Activated naive CD8-positive, alpha-beta T cell (primary cell): ENCODE data around the gene CCDC33.

Source experiments
- H3K27ac Mint-ChIP-seq: one replicate; pipeline ENCODE4 v1.8.0; 2021; ENCODE audit warnings: mixed read lengths
- H3K27me3 Mint-ChIP-seq: one replicate; pipeline ENCODE4 v1.8.0; 2021; ENCODE audit warnings: mixed read lengths
- H3K36me3 Mint-ChIP-seq: one replicate; pipeline ENCODE4 v1.8.0; 2021; ENCODE audit warnings: mixed read lengths
- H3K4me1 Mint-ChIP-seq: one replicate; pipeline ENCODE4 v1.8.0; 2021; ENCODE audit warnings: low read depth, mixed read lengths
- H3K4me3 Mint-ChIP-seq: one replicate; pipeline ENCODE4 v1.8.0; 2021; ENCODE audit warnings: mild to moderate bottlenecking, mixed read lengths
- H3K9me3 Mint-ChIP-seq: one replicate; pipeline ENCODE4 v1.8.0; 2021; ENCODE audit warnings: low read depth, mixed read lengths

The CCDC33 gene

DNA sequence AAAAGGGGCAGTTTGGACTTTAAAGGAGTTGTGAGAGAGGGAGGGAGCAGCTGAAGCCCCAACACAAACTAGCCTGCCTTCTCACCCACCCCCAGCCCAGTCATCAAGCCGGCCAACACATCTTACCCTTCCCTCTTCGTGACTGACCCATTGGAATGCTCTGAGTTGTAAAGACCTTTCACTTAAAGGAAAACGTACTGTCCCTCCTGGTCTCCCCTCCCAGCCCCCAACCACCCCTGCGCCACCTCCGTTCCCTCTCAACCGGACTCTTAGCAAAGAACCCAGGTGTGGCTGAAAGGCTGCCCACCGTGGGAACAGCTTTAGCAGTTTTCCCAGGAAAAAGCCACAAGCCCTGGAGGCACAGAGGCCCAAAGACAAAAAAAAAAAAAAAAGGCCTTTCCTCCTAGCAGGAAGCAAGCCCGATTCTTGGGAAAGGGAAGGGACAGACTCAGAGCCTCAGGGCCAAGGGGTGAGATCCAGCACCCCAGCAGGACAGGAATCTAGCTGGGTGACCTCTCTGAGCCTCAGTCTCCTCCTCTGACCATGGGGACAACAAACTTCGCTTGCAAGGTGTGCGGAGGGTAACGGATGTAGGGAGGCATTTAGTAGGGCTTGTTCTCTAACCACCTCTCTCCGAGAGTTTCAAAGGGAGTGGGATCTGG lies 128.9 kb downstream of the CCDC33 start:
- Mint-ChIP-seq H3K9me3 (no peaks in the 10 kb centered on the region), H3K27me3 (peaks cover 4% of the 10 kb centered on the region), H3K4me1 (peaks cover 3% of the 10 kb centered on the region), H3K27ac (no peak overlapping the region), H3K36me3 (no peaks in the 10 kb centered on the region), H3K4me3 (peak overlapping the region; percentile 75)

GRCh38 chr15:74365598-74366445 lies 129.7 kb downstream of the CCDC33 start:
- Mint-ChIP-seq H3K9me3 (no peaks in the 10 kb centered on the region), H3K27ac (no peak overlapping the region), H3K4me3 (peak overlapping the region; percentile 75), H3K4me1 (peaks cover 3% of the 10 kb centered on the region), H3K36me3 (no peaks in the 10 kb centered on the region), H3K27me3 (peaks cover 6% of the 10 kb centered on the region)

- no peaks in the 10 kb centered on the region for H3K9me3 Mint-ChIP-seq
- peaks cover 3% of the 10 kb centered on the region for H3K4me1 Mint-ChIP-seq
- no peak within 1 kb of the TSS for H3K27ac Mint-ChIP-seq
- peaks cover 6% of the 10 kb centered on the region for H3K27me3 Mint-ChIP-seq
- no peaks in the 10 kb centered on the region for H3K36me3 Mint-ChIP-seq
- H3K4me3 Mint-ChIP-seq = peak within 1 kb of the TSS; percentile 38
Measured at GRCh38 chr15:74367296-74367854, 131.2 kb downstream of the CCDC33 start, which contains the start of gene CYP11A1. TSS of gene CYP11A1 (minus strand) at chr15:74367646. CDS start at chr15:74367585, 61 bp downstream.

GRCh38 chr15:74368121-74368520 lies 132.0 kb downstream of the CCDC33 start:
- H3K27ac Mint-ChIP-seq = no peak overlapping the region
- H3K36me3 Mint-ChIP-seq = no peaks in the 10 kb centered on the region
- no peak overlapping the region for H3K4me3 Mint-ChIP-seq
- peaks cover 6% of the 10 kb centered on the region for H3K27me3 Mint-ChIP-seq
- peaks cover 3% of the 10 kb centered on the region for H3K4me1 Mint-ChIP-seq
- no peaks in the 10 kb centered on the region for H3K9me3 Mint-ChIP-seq

DNA sequence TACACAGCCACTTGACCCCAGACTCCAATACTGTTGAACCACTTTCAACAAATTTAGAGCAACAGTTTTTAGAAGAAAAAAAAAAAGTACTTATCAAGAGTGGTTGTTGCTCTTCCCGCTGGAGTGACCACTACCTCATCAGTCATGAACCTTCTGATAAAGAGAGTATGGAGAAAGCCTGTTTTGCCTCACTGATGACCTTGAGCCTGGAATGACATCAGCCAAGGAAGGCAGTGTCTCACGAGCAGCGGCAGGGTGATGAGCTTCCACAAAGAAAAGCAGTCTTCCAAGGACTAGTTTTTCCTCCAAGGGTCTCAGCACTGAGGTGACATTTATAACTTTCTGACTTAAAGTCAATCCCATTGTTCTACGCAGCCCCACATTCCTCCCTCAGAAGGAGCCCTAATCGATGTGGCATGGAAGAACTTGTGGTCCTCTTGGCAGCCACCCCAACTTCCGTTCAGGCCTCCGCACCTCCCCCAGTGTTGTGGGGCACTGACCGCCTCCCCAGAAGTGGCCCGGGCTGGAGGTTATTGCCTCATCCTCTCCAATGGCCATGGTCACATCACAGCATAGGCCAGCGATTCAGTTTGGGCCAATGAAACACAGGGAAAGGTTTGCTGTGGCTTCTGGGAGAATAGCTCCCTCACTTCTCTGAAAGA lies 133.1 kb downstream of the CCDC33 start:
- Mint-ChIP-seq H3K27ac (no peak overlapping the region), H3K4me1 (peaks cover 5% of the 10 kb centered on the region), H3K36me3 (no peaks in the 10 kb centered on the region), H3K27me3 (peaks cover 6% of the 10 kb centered on the region), H3K9me3 (no peaks in the 10 kb centered on the region), H3K4me3 (no peak overlapping the region)

DNA sequence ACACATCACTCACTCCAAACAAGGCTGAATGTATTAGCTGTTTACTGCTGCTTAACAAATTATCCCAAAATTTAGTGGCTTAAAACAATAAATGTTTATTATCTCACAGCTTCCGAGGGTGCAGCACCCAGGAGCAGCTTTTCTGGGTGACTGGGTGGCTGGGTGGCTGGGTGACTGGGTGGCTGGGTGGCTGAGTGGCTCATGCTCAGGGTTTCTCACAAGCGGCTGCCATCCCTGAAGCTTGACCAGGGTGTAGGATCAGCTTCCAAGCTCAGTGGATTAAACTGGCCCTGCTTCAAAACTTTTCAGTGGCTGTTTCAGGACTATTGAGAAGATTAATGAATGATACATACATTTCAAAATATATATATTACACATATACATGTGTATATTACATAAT lies 133.6 kb downstream of the CCDC33 start:
- H3K27ac Mint-ChIP-seq = no peak overlapping the region
- peaks cover 6% of the 10 kb centered on the region for H3K27me3 Mint-ChIP-seq
- H3K36me3 Mint-ChIP-seq = no peaks in the 10 kb centered on the region
- peaks cover 10% of the 10 kb centered on the region for H3K4me1 Mint-ChIP-seq
- H3K4me3 Mint-ChIP-seq = no peak overlapping the region
- H3K9me3 Mint-ChIP-seq = no peaks in the 10 kb centered on the region

- H3K9me3 Mint-ChIP-seq = no peaks in the 10 kb centered on the region
- peaks cover 6% of the 10 kb centered on the region for H3K27me3 Mint-ChIP-seq
- H3K36me3 Mint-ChIP-seq = no peaks in the 10 kb centered on the region
- no peak overlapping the region for H3K4me3 Mint-ChIP-seq
- peaks cover 13% of the 10 kb centered on the region for H3K4me1 Mint-ChIP-seq
- H3K27ac Mint-ChIP-seq = no peak overlapping the region
Measured at GRCh38 chr15:74370471-74370870, 134.3 kb downstream of the CCDC33 start.

DNA sequence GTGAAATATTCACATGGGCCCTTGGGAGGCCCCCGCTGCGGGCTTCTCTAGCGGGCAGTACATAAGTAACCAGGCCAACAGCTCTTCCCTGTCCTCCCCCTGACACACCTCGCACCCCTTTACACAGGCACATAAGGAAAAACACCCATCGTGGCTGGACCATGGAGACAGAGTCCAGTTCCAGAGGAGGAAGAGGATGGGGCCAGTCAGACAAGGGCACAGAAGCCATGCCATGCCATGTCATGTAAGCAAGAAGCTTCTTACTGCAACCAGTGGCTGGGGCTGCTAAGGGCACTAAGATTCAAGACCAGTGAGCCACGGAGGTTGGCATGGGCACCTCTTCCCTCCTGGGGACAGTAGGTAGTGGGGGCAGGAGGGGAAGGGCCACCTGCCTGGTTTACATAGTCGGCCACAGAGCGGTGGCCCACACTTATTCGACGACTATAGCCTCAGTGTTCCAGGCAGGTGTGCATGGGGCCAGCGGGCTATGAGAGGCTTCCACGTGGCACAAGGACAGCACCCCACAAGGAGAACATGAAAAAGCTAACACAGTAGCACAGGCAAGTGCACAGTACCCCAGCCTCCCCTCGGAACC lies 137.0 kb downstream of the CCDC33 start:
- no peak overlapping the region for H3K27ac Mint-ChIP-seq

DNA sequence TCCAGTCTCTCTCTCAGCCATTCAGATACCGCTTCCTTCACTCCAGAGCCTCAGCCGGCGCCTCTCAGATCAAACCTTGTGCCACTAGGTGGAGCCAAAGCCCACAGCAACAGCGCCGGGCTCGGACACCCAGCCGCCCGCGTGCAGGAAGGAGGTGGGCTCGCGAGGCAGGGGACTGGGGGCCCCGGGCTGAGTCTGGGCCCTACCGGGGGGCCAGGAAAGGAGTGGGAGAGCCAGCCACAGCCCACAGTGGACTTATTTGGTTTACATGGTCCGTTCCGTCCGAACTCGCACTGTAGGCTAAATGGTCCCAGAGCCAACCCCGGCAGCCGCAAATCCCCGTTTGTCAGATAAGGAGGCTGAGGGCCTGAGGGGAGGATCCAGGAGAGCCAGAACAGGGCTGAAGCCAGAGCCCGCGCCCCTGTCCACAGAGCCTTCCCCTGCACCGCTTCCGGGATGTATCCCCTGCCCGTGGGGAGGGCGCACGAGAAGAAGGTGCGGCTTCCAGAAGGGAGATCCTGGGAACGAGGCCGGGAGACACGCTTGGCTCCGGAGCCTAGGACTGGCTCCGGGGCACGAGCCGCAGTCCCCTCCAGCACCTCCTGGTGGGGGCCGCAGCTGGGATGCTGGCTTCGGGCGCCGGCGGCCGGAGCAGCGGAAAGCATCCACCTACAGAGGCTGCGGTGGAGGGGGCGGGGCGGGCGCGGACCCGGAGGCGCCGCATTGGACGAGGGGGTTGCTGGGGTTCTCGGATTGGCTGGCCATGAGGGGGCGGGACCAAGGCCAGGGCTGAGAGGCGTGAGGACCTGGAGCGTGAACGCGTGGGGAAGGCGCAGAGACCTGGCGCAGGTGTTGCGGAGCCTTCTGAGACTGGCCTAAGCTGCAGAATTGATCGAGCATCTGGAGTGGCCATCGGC lies 137.9 kb downstream of the CCDC33 start:
- Mint-ChIP-seq H3K4me1 (peaks cover 31% of the 10 kb centered on the region), H3K9me3 (no peaks in the 10 kb centered on the region), H3K27me3 (peaks cover 5% of the 10 kb centered on the region), H3K36me3 (no peaks in the 10 kb centered on the region), H3K27ac (peak overlapping the region; percentile 58), H3K4me3 (peak overlapping the region; percentile 82)

More for the DNA sequence above, 137.0 kb downstream of the CCDC33 start:
- Mint-ChIP-seq H3K9me3 (no peaks in the 10 kb centered on the region), H3K4me1 (peaks cover 23% of the 10 kb centered on the region), H3K4me3 (peak overlapping the region; percentile 82), H3K27me3 (peaks cover 6% of the 10 kb centered on the region), H3K36me3 (no peaks in the 10 kb centered on the region)

GRCh38 chr15:74374648-74375302 lies 138.6 kb downstream of the CCDC33 start:
- no peaks in the 10 kb centered on the region for H3K36me3 Mint-ChIP-seq
- H3K27me3 Mint-ChIP-seq = peaks cover 3% of the 10 kb centered on the region
- no peaks in the 10 kb centered on the region for H3K9me3 Mint-ChIP-seq
- peak overlapping the region; percentile 82 for H3K4me3 Mint-ChIP-seq
- no peak overlapping the region for H3K27ac Mint-ChIP-seq
- H3K4me1 Mint-ChIP-seq = peaks cover 37% of the 10 kb centered on the region

DNA sequence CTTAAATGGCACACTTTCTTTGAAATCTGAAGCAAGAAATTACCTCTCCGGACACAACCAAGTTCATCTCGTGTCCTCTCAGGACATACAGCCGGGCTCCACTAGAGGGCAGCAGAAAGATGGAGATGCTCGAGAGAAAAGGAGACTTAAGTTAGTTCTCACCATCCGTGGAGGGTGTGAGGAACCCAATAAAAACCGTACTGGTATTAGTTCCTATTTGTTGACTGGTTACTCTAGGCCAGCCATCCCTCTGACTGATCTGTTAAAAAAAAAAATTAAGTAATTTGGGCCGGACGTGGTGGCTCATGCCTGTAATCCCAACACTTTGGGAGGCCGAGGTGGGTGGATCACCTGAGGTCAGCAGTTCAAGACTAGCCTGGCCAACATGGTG lies 139.2 kb downstream of the CCDC33 start:
- Mint-ChIP-seq H3K4me3 (peak overlapping the region; percentile 82), H3K4me1 (peaks cover 38% of the 10 kb centered on the region), H3K36me3 (no peaks in the 10 kb centered on the region), H3K9me3 (no peaks in the 10 kb centered on the region), H3K27ac (no peak overlapping the region), H3K27me3 (no peaks in the 10 kb centered on the region)

- no peak overlapping the region for H3K27ac Mint-ChIP-seq
Measured at GRCh38 chr15:74376226-74376625, 140.1 kb downstream of the CCDC33 start.

GRCh38 chr15:74376825-74377581 lies 140.9 kb downstream of the CCDC33 start:
- peaks cover 52% of the 10 kb centered on the region for H3K4me1 Mint-ChIP-seq
- no peaks in the 10 kb centered on the region for H3K36me3 Mint-ChIP-seq
- H3K4me3 Mint-ChIP-seq = no peak overlapping the region
- no peaks in the 10 kb centered on the region for H3K27me3 Mint-ChIP-seq
- H3K9me3 Mint-ChIP-seq = no peaks in the 10 kb centered on the region
- H3K27ac Mint-ChIP-seq = no peak overlapping the region

More at GRCh38 chr15:74376226-74376625, 140.1 kb downstream of the CCDC33 start:
- H3K27me3 Mint-ChIP-seq = no peaks in the 10 kb centered on the region
- H3K4me3 Mint-ChIP-seq = no peak overlapping the region
- no peaks in the 10 kb centered on the region for H3K36me3 Mint-ChIP-seq
- no peaks in the 10 kb centered on the region for H3K9me3 Mint-ChIP-seq
- H3K4me1 Mint-ChIP-seq = peaks cover 47% of the 10 kb centered on the region
